ENCODE measurements around the gene EFHC1. TPM values are rescaled to one million over a fixed set of nuclear protein-coding genes. Genes with fewer than 3 reads are reported as not detected.

EFHC1 gene
- total and polyA plus RNA-seq, 2 experiments from 2014 or later, result 17.4 to 18.3 TPM

- no peaks in the 10 kb centered on the region for H3K9me3 ChIP-seq (ENCODE audit: low read depth)
- H3K79me2 ChIP-seq, result peaks cover 99% of the 10 kb centered on the region
- H3K4me3 ChIP-seq, result no peak overlapping the region
- no peaks in the 10 kb centered on the region for H3K9me2 ChIP-seq (replicated peaks; ENCODE audit: insufficient read depth)
- TF ChIP-seq CTCF (IDR thresholded peaks at IDR 0.05; ENCODE audit: poor library complexity) (no peak), EZH2 (IDR thresholded peaks at IDR 0.05; ENCODE audit: borderline replicate concordance) (no peak), EZH2phosphoT487 (IDR thresholded peaks at IDR 0.05; ENCODE audit: low read depth, severe bottlenecking, unreplicated experiment) (no peak)
- no peaks in the 10 kb centered on the region for H3K27me3 ChIP-seq
- peaks cover 51% of the 10 kb centered on the region for H3K4me1 ChIP-seq (ENCODE audit: insufficient read depth)
- no peaks in the 10 kb centered on the region for H3K36me3 ChIP-seq (replicated peaks; ENCODE audit: insufficient read depth, low read depth)
- 68% methylated on average over 1 of the region's 1 CpG for WGBS (ENCODE audit: low lambda C conversion rate, missing lambda C conversion rate)
- DNase-seq (ENCODE audit: low spot score), result no peak
- H2AFZ ChIP-seq, result no peak overlapping the region
- H3K4me2 ChIP-seq, result peak overlapping the region; percentile 37
- H4K20me1 ChIP-seq (ENCODE audit: insufficient read depth, poor library complexity, severe bottlenecking), result peaks cover 20% of the 10 kb centered on the region
- H3K27ac ChIP-seq, result peak overlapping the region; percentile 55
Observed at GRCh38 chr6:52543262-52543661, 123.1 kb downstream of the EFHC1 start.

GRCh38 chr6:52543729-52544601, 123.8 kb downstream of the EFHC1 start:
- no peak overlapping the region for H2AFZ ChIP-seq
- no peak overlapping the region for H3K4me3 ChIP-seq
- no peaks in the 10 kb centered on the region for H3K36me3 ChIP-seq (replicated peaks; ENCODE audit: insufficient read depth, low read depth)
- peaks cover 99% of the 10 kb centered on the region for H3K79me2 ChIP-seq
- peaks cover 49% of the 10 kb centered on the region for H3K4me1 ChIP-seq (ENCODE audit: insufficient read depth)
- peak overlapping the region; percentile 55 for H3K27ac ChIP-seq
- TF ChIP-seq EZH2 (IDR thresholded peaks at IDR 0.05; ENCODE audit: borderline replicate concordance) (no peak), CTCF (IDR thresholded peaks at IDR 0.05; ENCODE audit: poor library complexity) (no peak), EZH2phosphoT487 (IDR thresholded peaks at IDR 0.05; ENCODE audit: low read depth, severe bottlenecking, unreplicated experiment) (no peak)
- H3K27me3 ChIP-seq, result no peaks in the 10 kb centered on the region
- H4K20me1 ChIP-seq (ENCODE audit: insufficient read depth, poor library complexity, severe bottlenecking), result peaks cover 14% of the 10 kb centered on the region
- peak overlapping the region; percentile 37 for H3K4me2 ChIP-seq
- no peak for DNase-seq (ENCODE audit: low spot score)
- H3K9me3 ChIP-seq (ENCODE audit: low read depth), result no peaks in the 10 kb centered on the region
- WGBS (ENCODE audit: low lambda C conversion rate, missing lambda C conversion rate), result 74% methylated on average over 10 of the region's 10 CpGs
- no peaks in the 10 kb centered on the region for H3K9me2 ChIP-seq (replicated peaks; ENCODE audit: insufficient read depth)

GRCh38 chr6:52544602-52545405, 124.7 kb downstream of the EFHC1 start:
- Histone ChIP-seq H3K4me1 (ENCODE audit: insufficient read depth) (peaks cover 53% of the 10 kb centered on the region), H3K4me3 (no peak overlapping the region), H3K27me3 (no peaks in the 10 kb centered on the region), H3K27ac (peak overlapping the region; percentile 55), H2AFZ (no peak overlapping the region), H3K4me2 (peak overlapping the region; percentile 47), H3K9me3 (ENCODE audit: low read depth) (no peaks in the 10 kb centered on the region), H3K79me2 (peaks cover 99% of the 10 kb centered on the region), H3K36me3 (replicated peaks; ENCODE audit: insufficient read depth, low read depth) (no peaks in the 10 kb centered on the region), H3K9me2 (replicated peaks; ENCODE audit: insufficient read depth) (no peaks in the 10 kb centered on the region), H4K20me1 (ENCODE audit: insufficient read depth, poor library complexity, severe bottlenecking) (peaks cover 13% of the 10 kb centered on the region)
- no peak for DNase-seq (ENCODE audit: low spot score)
- TF ChIP-seq EZH2 (IDR thresholded peaks at IDR 0.05; ENCODE audit: borderline replicate concordance) (no peak), CTCF (IDR thresholded peaks at IDR 0.05; ENCODE audit: poor library complexity) (no peak), EZH2phosphoT487 (IDR thresholded peaks at IDR 0.05; ENCODE audit: low read depth, severe bottlenecking, unreplicated experiment) (no peak)
- 80% methylated on average over 9 of the region's 9 CpGs for WGBS (ENCODE audit: low lambda C conversion rate, missing lambda C conversion rate)
